HG03575 (cell line): ENCODE data around the gene OCA2.

ENCODE experiments used
- ATAC-seq: cut with Tn5 transposase; IDR thresholded peaks from one replicate; pipeline ENCODE4 v1.9.1; 2021; ENCODE audit not compliant: unreplicated experiment, insufficient number of reproducible peaks, low FRiP score; ENCODE audit errors: extremely low read depth

The OCA2 gene

DNA sequence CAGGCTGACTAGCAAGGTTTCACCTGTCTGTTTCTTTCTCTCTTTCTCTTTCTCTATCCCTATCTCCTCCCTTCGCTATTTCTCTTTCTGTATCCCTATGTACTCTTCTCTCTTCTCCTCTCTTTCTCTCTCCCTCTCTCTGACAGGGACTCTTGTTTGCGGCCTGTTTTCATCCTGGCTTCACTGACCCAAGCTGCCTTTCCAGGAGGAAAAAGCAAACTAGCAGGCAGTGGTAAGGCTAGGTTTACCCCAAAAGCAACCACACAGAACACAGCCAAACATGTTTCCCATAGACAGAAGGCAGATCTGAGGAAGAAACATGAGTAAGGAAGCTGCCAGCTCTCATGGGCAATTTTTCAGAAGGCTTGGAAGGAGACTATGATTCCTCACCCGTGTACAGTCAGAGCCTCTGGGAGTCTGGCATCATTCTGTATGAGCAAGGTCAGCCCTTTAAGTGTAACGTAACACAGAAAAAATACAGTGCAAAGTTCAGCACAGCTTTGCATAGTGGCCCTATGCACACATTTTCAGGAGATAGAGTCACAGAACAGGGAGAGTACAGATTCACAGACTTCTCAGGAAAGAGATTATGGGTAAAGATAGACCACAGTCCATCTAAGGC lies 61.0 kb downstream of the OCA2 start:
- ATAC-seq = no peak

DNA sequence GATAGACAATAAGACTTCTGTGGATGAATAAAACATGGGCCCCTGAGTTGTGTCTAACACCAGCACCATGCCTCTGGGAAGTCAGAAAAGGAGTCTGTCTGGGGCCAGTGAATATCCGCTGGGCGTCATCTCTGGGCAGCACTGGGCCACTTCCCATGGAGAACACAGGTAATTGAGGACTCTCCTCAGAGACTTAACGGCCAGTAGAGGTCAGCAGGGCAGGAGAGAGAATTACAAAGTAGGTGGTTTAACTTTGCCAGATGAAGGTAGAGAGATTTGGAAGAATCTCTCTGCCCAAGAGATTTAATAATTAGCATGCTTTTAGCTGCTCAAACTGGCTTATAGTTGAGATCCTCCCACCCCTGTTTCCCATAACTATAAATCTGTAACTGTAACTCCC lies 65.7 kb downstream of the OCA2 start:
- ATAC-seq = no peak

DNA sequence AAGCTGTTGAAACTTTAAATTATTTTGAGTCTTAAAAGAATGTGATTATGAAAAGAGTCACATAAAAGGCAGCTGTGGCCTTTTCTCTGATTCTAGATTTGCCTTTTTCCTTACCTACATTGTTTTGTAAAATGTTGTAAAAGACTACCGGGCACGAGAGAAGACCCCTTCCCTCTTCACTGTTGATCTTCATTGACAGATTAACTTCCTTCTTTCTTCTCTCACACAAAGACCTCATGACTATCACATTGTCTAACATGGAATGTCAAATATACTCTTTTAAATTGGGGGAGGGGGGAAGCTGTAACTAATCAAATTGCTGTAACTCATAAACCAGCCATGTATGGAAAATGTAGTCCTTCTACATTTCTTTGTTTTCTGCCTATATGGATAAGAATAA lies 68.3 kb downstream of the OCA2 start:
- ATAC-seq = no peak

DNA sequence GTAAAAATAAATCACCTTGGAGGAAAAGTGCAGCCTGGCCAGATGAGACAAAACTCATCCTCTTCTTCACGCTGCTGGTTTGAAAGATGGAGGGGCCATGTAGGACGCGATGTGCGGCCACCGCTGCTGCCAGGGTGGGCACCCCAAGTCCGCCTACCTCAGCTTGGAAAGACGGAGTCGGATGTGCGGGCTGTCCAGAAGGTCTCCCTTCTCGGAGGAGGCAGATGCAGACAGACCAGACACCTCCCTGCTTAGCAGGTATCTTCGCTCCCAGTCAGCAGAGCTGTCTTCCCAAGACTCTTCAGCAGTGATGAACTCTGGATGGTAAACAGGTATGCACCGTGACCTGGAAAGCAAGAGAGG lies 71.4 kb downstream of the OCA2 start:
- ATAC-seq = no peak

DNA sequence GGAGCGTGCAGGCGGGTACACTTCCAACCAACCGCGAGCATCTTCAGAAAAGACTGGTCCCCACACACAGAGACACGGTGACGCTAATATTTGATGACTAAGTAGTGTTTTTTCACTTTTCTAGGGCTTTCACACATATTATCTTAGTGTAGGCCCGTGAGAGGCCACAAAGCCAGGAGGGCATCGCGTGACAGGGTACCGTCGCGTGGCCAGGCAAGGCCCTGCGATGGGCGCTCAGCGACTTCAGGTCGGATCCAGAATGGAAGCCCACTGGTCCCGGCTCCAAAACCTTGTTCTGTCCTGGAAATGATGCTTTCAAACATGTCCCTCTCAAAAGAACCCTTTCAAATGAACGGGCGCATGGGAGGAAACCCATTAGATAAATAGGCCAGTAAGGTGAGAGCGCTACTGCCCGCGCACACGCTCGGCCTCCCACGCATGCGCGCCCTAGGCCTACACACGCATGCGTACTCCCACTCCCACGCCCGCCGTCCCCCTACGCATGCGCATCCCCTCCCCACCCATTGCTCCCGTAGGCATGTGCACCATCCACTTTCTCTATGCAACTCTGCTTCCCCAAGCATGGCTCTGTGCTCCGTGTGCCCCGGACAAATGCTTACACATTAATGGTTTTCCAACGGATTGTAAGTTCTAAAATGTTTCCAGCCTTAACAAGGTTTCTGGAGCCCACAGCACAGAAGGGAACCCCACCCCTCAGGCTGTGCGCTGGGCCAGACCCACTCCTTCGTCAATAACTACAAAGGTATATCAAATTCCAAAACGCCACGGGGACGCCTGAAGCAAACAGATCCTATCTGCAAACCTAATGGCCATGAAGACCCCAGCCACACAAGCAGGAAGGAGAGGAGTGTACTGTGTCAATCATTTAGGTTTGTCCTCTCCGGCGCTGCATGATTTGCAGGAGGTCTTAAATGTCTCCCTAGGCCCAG lies 72.1 kb downstream of the OCA2 start:
- no peak for ATAC-seq

DNA sequence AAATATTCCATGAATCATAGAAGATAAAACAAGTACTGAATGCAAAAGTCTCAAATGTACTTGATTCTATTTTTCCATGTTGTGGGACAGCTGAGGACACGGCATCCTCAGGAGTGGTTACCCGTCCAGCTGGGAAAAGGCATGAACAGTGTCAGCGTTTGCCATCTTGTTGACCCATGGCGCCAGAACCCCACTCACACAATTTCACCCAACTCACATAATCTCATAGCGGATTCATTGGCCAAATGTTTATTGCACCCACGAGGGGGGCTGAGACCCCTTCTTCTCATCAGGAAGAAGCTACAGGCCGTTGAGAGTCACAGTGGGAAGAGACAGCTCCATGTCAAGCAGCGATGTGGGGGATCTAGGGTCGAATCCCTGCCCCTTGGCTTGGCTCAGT lies 72.9 kb downstream of the OCA2 start:
- ATAC-seq = no peak

DNA sequence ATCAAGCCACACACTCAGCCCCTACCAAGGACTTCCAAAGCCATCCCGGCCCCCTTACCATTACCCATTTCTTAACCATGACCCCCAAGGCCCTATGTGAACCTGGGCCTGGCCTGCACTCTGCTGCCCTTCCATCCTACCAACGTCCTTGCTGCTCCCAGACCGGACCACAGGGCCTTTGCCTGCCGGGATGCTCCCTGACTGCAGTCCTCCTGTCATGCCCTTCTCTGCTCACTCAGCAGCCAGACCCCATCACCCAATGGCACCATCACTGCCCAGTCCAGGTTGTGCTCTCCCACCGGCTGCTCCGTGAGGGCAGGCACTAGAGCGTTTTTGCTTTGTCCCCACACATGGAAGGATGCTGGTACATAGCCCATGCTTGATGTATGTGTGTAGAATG lies 73.7 kb downstream of the OCA2 start:
- ATAC-seq = no peak

DNA sequence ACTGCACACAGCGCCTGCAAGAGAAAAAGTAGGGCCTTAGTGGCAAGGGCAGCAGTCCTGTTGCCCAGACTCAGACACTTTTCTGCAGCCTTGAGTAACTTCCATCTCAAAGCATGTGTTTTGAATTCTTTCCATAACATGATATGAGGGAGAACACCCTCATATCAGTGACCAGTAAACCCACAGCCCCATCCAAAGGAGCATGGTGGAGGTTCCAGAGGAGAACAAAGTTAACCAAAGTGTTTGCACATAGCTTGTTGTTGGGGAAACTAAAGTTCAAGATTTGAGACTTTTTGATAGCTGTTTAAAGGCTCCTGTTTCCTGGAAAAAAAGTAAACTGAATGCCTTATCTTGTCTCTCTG lies 74.2 kb downstream of the OCA2 start:
- no peak for ATAC-seq

DNA sequence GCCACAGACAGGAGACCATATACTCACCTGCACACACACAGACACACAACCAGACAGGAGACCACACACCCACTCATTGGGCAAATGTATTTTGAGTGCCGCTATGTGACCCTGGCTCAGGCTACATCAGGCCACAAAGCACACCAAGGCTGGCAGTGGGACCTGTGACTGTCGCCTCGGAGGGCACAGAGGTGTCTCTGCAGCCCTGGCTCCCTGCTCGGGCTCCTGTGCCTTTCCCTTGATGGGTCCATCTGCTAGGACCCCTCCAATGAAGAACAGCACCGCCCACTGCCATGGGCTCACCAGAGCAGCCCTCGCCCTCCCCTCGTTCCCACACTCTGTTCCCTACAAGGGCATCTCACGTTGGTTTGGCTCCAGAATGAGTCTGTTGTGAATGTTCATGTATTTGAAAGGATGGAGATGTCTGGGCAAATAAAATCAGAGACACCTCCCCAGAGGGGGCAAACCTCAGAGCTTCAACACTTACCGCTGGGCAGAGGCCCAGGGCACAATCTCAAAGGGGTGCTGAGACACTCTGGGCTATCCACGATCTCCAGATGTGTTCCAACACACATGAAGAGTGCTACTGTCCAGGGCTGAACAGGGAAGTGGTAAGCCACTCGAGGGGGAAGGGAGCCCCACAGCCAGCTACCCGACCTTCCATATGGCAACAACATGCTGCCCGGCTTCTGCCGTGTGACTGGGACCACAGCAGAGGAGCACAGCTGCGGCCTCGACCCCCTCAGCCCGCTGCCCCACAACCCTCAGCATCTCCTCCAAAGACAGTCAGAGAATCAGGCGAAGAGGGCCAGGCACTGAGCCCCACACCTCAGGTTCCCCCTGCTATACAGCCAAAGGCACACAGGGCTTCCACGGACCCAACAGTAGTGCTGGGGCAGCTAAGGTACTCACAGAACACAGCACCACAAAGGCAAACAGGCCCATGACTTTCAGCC lies 74.9 kb downstream of the OCA2 start:
- no peak for ATAC-seq

DNA sequence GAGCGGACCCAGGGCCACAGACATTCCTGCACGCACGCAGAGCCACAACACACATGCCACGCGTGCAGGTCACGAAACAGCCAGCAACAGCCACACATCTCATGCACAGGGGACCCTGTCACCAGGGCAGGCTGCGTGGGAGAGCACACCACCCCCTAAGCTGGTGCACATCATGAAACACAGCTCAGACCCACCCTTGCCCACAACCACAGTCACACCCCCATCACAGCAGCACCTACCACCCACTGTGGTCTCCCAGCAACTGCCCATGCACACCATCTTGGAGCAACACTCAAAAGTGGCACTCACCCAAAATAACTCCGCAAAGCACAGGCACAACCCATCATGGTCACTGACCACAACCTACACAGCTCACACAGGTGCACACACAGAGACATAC lies 75.7 kb downstream of the OCA2 start:
- no peak for ATAC-seq

DNA sequence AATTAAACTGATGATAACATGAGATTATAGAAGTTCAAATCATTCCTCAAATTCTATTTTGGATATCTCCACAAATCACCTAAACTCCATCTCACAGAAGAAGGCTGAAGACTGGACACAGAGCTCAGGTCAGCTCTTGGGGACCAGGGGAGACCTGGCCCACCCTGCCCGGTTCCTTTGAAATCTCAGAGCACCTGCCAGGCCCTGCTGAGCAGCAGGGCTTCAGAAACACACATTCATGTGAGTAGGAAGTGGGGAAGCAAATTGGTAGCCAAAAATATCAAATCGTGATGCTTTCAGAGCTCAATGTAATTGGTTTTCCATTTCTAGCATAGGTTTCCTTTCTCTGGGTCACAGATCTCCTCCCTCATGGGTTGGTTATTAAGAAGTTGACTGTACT lies 76.2 kb downstream of the OCA2 start:
- ATAC-seq = no peak

DNA sequence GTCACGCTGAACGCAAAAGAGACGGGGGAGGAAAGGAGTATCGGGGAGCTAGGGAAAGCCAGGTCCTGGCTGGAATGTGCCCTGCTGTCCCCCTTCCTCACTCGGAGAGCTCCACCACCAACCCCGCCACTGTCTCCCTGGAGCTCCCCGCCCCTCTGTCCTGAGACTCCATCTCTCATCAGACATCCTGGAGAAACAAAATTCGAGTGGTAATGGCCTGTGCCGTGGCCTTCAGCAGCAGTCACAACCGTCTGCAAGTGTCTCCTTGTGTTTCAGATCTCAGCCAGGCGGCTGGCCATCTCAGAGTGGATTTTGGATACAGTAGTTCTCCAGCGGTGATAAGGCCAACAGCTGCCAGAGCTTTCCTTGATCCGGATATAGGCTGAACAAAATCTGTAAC lies 76.9 kb downstream of the OCA2 start:
- ATAC-seq = no peak

DNA sequence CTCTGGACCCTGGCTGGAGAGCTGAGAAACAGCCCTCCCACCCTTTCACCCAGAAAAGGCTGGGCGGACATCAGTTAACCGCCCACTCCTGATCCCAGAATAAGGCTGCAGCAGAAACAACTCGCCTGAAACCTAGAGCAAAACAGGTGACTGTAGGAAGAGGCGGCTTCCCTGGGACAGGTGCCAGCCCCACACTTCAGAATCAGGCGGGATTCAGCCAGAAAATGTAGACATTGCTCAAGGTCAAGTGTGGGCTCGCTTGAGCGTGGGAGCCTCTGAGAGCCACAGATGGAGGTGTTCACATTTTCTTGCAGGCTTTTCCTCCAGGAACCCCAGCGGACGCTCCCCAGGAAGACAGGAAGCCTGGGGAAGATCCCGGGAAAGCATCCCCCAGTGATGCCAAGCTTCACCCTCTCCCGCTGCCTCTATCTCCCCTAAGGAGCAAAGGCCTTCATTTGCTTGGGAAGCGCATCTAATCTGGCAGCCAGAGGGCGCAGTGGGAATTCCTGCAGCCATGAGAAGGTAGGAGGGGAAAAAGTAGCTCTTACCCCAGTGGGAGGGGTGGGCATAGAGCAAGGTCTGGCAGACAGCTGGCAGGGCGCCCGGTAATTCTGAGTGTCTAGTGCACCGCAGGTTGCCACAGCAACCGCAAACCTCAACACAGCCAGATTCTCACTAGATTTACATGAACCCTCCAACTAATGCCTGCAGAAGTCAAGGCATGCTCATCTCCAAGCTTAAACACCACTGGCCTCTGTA lies 77.7 kb downstream of the OCA2 start:
- no peak for ATAC-seq

DNA sequence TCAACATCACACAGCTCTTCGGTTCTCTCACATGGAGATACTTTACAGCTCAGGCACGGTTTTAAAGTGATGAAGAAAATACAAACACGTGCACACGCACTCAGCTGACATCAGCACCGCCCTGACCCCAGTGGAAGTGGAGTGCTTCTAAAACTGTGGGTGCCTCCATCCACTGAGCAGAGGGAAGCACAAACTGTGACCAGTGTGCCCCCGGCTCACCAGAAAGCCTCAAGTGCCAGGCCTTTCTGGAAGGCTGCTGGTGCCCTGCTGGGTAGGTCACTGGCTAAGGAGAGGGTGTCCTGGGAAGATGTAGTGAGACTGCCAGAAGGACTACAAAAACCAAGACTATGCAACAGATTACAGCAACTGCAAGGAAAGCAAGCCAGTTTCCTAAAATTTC lies 78.5 kb downstream of the OCA2 start:
- no peak for ATAC-seq

DNA sequence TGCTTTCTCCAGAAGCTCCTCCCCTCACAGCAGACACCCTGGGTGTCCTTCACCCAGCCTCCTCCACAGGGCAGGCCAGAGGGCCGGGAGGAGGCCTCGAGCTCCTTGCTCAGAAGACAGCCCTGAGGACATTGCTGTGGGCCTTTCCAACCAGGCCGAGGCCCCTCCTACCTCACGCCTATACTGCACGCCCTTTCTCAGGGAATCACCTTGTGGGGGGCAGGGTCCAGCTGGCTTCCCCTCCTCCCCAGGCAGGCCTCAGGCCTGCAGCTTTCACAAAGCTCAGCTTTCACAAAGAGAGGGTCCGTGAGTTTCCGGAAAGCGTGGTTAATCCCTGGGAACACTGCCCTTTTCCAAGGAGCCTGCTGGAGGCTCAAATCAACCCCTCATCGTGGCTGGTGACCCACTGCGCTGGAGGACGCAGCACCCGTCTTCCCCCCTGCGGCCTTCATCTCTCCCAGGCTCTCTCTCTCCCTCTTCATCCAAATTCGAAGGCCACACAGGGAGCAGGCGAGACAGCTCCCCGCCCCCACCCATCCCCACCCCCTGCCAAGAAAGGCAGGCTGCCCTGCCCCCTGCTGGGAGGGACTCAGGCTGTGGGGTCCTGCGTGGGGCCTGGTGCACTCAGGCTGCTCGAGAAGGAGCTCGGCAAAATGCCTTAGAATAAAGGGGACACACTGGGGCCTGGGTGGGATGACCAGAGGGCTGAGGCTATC lies 79.4 kb downstream of the OCA2 start:
- no peak for ATAC-seq

DNA sequence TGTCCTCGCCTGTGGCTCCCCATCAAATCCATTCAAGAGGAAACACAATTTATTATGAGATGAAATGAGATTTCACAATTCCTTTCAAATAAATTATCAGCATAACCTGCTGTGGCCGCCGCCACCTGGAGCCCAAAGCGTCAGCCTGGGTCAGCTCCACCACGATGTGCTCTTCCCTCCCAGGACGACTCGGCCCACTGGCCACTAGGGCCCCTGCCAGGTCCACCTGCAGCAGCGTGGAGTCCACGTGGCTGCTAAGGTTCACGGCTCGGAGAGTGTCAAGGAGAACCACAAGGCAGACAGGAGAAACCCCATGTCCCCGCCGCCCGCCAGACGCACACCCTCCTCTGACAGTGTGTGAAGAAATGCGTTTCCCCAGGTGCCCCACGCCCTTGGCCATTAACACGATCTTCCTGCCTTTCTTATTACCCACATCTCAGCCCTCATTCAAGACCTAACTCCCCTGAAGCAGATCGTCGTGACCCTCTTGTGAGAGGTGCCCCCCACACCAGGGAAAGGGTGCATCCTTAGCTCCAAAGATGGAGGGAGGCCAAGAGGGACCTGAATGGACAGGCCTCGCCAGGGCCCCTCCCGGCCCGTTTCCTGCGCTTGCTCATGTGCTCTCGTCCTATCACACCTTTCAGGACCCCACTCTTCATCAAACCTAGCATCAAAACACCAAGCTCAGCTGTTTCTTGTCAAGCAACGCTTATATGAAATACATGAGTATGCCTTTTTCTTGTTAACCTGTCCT lies 80.6 kb downstream of the OCA2 start:
- ATAC-seq = no peak

DNA sequence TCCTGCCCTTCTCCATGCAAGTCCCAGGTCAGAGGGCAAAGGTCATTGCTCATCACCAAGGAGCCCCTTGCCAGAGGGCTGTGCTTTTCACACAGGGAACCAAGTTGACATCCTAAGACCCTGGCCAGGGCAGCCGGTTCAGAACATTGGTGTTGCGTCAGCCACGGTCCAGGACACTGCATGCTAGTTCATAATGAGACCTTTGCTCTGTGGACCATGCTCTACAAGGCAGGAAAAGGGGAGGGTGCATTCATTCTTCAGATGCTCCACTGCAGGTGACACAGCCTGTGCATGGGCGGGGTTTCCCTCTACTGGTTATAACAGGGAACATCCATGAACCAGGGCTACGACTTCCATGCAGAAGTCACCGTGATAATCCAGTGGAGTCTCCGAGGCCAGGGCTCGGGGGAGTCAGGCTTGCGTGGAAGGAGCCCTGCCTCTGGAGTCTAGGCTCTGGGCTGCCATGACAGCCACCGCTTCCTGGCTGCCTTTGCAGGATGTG lies 81.6 kb downstream of the OCA2 start:
- no peak for ATAC-seq

DNA sequence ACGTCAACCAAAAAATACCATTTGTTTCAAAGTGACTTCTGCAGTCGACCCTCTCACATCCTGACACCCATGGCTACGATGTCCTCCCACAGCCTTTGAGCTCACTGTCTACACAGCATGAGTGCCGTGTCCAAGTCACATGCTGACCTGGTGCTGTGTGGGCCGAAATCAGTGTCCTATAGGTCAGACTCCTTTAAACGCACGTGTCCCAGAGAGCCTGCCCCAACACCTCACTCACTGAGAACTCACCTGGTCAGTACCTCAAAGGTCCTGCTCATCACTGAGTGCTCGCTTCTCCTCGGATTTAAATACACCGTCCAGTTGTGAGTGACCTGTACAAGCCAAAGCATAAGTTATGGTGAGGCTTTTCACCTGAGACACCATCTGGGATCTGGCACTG lies 83.3 kb downstream of the OCA2 start:
- no peak for ATAC-seq
